Hypothalamus (tissue), 51 donors: ENCODE data around the gene WDR19.
"Not testable (repeated sequence)": the region's sequence is repeated elsewhere in the genome, so short reads cannot be mapped to it uniquely, and the experiment has no call there.

Experiments used
- DNase-seq, 51 donors: peaks; one replicate each; lab custom pipeline; 2025; lab: John Stamatoyannopoulos, UW

The WDR19 gene

DNA sequence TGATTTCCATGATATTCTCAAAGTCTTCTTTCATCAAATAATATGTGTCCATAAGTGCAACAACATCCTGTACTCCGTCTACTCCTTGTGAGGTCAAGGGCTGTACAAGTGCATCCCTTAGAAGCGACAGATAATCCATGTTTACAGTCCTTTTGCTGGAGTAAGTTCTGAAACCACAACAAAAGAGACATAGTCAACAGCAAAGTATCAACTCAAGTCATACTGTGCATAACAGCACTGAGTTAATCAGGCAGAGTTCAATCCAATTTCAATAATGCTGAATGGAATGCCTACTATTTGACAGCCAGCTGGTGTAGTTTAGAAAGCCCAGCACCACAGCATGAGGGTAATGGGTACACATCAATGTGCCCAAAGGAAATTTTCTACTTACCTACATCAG is 109.4 kb downstream of the WDR19 start:
- DNase-seq, result no peak

- DNase-seq, result not testable (repeated sequence)
Measured at GRCh38 chr4:39292433-39292832, 110.1 kb downstream of the WDR19 start.

DNA sequence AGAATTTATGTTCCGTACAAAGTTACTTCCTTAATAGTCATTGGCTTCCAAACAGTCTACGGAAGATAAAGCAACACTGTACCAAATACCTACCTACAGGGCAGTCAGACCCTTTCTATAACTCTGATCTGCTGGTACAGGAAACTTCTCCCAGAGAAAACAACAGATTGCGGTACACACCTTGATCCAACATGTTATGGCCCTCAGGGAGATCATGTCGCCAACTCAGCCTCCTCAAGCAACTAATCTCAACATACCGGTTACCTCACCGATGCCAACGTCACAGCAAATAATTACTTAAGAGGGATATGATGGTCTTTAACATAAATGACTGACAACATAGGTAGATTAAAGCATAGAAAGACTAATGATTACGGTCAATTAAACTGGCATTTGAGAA is 113.5 kb downstream of the WDR19 start:
- DNase-seq, result no peak

DNA sequence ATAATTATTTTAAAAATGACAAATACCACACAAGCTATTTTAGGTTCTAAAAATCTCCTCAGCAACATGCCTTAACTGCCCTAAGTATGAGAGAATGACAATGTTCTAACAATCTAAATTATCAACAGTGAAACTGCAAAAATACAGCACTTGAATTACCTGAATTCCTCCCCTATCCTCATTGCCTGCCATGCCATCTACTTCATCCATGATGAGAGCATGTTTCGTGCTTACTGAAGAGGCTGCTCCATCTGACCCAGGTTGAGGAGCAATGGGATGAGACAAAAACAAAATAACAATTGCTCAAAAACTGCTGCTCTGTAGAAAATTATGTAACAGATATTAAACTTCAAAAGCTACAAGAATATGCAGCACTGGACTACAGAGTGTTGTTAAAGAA is 120.6 kb downstream of the WDR19 start:
- DNase-seq, result no peak

- DNase-seq, result no peak
Measured at GRCh38 chr4:39303871-39304270, 121.5 kb downstream of the WDR19 start.

- DNase-seq, result peak in 1 of 51 donors; percentile 8
Measured at GRCh38 chr4:39304651-39305050, 122.3 kb downstream of the WDR19 start.

- no peak for DNase-seq
Measured at GRCh38 chr4:39305912-39306677, 123.8 kb downstream of the WDR19 start.

- no peak for DNase-seq
Measured at GRCh38 chr4:39308611-39309010, 126.3 kb downstream of the WDR19 start.

DNA sequence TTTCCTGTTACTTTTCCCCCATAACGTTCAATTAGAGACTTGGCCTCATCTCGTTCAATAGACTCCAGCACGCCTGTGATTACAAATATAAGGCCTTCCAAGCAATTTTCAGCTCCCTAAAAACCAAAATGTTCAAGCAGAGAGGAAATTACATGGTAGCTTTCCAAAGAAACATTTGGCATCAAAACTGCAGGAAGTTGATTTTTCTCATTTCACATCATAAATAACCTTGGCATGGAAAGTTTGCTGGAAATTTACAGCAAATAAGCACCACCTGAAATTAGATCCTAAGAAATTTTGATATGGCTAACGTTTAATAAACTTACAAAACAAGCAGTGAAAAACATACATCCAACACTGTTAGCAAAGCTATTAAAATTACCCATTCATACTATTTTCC is 130.5 kb downstream of the WDR19 start:
- no peak for DNase-seq

DNA sequence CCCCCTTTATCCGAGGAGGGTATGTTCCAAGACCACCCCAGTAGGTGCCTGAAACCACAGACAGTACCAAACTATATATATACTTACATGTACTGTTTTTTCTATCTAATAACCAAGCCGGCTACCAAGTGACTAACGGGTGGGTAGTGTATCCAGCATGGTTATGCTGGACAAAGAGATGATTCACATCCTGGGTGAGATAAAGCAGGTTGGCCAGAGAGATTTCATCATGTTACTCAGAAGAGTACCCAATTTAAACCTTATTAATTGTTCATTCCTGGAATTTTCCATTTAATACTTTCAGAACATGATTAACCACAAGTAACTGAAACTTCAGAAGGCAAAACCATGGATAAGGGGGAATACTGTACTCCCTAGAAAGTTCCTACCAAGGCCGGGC is 137.3 kb downstream of the WDR19 start:
- DNase-seq, result no peak

DNA sequence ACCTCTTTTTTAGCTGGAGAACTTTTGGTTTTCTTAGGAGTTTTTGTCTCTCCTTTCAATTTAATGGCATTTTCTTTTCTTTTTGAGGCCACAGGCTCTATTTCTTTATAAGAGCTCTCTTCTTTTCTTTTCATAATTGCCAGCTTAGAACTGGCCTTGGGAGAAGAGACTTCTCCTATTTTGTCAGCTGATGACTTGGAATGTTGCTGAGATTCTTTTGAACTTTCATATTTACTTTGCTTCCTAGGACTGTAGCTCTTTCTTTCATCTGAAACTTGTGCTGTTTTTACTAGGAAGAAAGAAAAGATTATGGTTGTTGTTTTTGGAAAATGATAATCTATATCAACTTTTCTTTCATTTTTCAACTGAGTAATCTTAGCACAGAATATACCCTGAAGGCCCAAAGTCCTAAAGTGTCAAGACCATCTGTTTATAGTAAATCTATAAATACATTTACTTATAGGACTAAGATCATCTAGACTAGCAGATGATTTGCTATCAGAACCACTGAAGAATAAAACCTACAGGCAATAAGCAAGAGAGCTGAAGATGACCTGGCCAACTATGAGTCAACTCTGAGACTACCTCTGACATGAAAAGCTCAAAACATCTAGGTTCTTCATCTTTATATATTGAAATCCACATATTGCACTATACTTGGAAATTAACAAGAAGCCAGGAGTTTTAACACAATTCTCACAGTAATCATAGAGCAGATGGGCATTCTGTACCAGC is 138.2 kb downstream of the WDR19 start:
- DNase-seq, result no peak

- DNase-seq, result no peak
Measured at GRCh38 chr4:39323821-39324220, 141.5 kb downstream of the WDR19 start.

DNA sequence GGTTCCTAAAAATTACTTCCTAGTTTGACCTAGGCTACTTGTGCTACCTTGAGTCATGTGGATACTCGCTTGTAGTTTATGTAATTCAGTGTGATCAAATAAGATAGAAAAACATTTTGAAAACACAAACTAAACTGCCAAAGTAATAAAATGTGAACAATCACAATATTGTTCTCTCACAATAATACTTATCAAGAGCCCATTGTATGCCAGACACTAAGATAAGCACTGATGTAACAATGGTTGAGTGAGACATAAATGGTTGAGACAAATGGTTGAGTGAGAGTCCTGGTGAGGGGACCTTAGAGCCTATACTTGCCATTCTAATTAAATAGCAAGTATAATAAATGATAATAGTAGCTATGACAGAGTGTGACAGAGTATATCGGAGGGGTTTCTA is 142.1 kb downstream of the WDR19 start:
- DNase-seq, result peak in 1 of 51 donors; percentile 42

DNA sequence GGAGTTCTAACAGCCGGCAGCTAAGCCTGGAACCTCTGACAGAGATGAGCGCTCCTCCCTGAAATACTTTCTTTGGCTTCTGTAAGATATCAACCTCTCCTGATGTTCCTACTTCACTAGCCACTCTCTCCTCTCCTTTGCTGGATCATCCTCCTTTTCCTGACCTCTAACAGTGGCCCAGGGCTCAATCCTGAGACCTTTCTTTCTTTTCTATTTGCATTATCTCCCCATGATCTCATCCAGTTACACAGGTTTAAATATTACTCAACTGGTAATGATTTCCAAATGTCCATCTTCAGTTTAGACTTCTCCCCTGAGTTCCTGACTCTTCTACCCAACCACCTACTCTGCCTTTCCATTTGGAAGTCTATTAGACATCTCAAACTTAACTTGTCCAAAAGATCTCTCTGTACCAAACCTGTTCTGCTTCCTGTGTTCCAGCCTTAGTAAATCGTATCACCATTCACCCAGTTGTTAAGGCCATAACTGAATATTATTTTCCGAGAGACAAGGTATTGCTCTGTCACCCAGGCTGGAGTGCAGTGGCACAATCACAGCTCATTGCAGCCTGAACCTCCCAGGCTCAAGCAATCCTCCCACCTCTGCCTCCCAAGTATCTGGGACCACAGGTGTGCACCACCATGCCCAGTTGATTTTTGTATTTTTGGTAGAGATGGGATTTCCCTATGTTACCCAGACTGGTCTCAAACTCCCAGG is 142.7 kb downstream of the WDR19 start:
- DNase-seq, result no peak

DNA sequence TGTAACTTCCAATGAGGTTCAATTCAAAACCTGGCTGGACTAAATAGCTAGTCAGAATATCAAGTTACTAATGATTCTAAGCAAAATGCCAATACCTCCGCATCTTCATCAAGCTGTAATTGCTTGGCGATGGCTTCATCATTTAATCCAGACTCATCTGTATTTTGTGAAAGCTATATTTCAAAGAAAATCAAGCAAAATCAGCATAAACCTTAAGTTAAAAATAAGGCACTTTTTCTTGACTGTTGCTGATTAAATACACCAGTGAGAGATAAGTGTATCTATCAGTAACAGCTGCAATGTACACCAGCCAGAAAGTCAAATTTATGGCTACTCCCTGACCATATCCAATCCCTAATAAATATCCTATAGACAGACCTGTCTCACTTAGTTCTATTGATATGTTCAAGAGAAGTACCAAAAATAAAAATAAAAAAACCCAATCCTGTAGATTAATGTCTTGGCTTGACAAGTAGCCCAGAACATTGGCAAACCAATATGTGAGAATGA is 144.2 kb downstream of the WDR19 start:
- no peak for DNase-seq

DNA sequence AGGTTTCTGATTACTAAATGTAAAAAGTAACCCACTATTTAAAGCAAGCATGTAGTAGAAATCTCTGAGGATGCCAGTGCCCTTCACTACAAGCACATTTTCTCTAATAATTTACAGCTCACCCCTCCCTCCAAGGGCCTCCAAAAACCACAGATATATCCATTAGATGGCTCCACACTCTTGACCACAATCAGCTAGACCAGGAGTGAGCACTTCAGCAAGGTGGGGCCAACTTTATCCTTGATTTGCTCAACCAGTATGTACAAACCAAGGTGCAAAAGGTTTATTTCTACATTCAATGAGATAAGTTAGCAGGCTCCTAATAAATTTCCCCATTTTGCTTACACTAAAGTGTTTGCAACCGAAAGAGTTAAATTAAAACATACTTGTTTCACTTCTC is 148.0 kb downstream of the WDR19 start:
- DNase-seq, result no peak

DNA sequence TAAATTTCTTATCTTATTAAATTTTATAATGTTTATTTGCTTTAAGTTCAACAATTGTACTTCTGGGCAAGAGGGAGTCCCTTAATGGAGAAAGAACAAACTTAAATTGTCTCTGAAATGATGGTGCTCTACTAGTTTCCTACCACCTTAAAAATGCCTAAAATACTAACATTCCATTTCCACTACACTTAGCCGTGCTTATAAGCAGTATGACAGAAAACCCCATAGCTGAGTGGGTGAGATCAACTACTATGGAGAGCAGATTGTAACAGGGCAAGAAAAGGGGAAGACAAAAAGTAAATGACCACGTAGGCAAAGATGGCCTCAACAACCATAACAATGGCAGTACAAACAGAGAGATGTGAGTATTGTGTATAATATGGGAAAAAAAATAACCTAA is 148.9 kb downstream of the WDR19 start:
- no peak for DNase-seq
